Measurements from ENCODE around the gene ZBTB8OS. TPM values are rescaled to one million over a fixed set of nuclear protein-coding genes. Genes with fewer than 3 reads are reported as not detected.

The ZBTB8OS gene
- total and polyA plus RNA-seq, 2 donors (not counting 3 experiments of a cell fraction or from before 2014, with no cell fraction given) = 28.3 to 38.0 TPM

DNA sequence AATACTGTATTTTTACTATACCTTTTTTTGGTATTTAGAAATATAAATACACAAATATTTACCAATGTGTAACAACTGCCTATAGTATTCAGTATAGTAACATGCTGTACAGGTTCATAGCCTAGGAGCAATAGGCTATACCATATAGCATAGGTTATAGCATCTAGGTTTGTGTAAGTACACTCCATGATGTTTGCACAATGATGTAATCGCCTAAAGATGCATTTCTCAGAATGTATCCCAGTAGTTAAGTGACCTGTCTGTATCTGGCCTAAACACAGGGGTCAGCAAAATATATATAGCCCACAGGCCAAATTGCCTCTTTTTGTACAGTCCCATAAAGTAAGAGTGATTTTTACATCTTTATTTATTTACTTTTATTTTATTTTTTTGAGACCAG, 24.2 kb downstream of the ZBTB8OS start:
- Histone ChIP-seq H3K27me3 (ENCODE audit: control insufficient read depth in 2 of 2, insufficient read depth in 2 of 2, low read length in 2 of 2) (no peaks in the 10 kb centered on the region), H3K27ac (ENCODE audit: insufficient read depth, low read depth, low read length) (no peak overlapping the region), H3K4me3 (replicated peaks in 1 of 3; ENCODE audit: insufficient read depth in 1 of 3, low read depth in 1 of 3, low read length in 3 of 3) (no peak overlapping the region), H3K9me1 (replicated peaks; ENCODE audit: control insufficient read depth, extremely low read depth, insufficient read depth, low read length) (peaks cover 3% of the 10 kb centered on the region), H2AFZ (ENCODE audit: low read depth, low read length) (no peak overlapping the region), H4K20me1 (replicated peaks; ENCODE audit: control insufficient read depth, extremely low read depth, insufficient read depth, low read length) (no peaks in the 10 kb centered on the region), H3K9me3 (replicated peaks; ENCODE audit: control insufficient read depth, insufficient read depth, low read length) (no peaks in the 10 kb centered on the region), H3K9ac (replicated peaks; ENCODE audit: extremely low read depth, insufficient read depth, low read length) (no peak overlapping the region), H3K4me1 (ENCODE audit: control insufficient read depth, extremely low read depth, insufficient read depth, low read length) (no peaks in the 10 kb centered on the region), H3K36me3 (ENCODE audit: control insufficient read depth in 2 of 2, extremely low read depth in 1 of 2, insufficient read depth in 2 of 2, low read length in 2 of 2) (peaks cover 0 to 2% of the 10 kb centered on the region in 2 experiments), H3K79me2 (ENCODE audit: control insufficient read depth, insufficient read depth, low read length) (no peaks in the 10 kb centered on the region), H3K4me2 (ENCODE audit: insufficient read depth, low read length) (no peak overlapping the region)
- dilution Hi-C loops (cut with MboI; ENCODE audit: extremely low pct_ligation_motif_present, low sequenced_read_pairs) = no loop called here
- ChIA-PET POLR2A (no interaction called here), CTCF (no interaction called here)
- intact Hi-C loops (cut with micrococcal nuclease) = no loop called here
- FAIRE-seq (no peak), DNase-seq (ENCODE audit: low read depth, low spot score) (no peak)
- no TSS peak for BruUV-seq (replicated peaks)
- TF ChIP-seq, protein P1, sequence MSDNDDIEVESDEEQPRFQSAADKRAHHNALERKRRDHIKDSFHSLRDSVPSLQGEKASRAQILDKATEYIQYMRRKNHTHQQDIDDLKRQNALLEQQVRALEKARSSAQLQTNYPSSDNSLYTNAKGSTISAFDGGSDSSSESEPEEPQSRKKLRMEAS (IDR thresholded peaks at IDR 0.05; ENCODE audit: insufficient read depth, insufficient read length) = no peak
- TF ChIP-seq GATA2 (IDR thresholded peaks at IDR 0.05; ENCODE audit: insufficient read depth, insufficient read length, low read depth, low read length) = no peak
- TF ChIP-seq POLR2AphosphoS5 (IDR thresholded peaks at IDR 0.05; ENCODE audit: insufficient read depth, low read depth, low read length) = no peak
- TF ChIP-seq POLR2A (IDR thresholded peaks at IDR 0.05; ENCODE audit: low read depth, low read length) = no peak
- no peak for TF ChIP-seq FOS (IDR thresholded peaks at IDR 0.05; ENCODE audit: borderline replicate concordance, insufficient read depth, low read length)

DNA sequence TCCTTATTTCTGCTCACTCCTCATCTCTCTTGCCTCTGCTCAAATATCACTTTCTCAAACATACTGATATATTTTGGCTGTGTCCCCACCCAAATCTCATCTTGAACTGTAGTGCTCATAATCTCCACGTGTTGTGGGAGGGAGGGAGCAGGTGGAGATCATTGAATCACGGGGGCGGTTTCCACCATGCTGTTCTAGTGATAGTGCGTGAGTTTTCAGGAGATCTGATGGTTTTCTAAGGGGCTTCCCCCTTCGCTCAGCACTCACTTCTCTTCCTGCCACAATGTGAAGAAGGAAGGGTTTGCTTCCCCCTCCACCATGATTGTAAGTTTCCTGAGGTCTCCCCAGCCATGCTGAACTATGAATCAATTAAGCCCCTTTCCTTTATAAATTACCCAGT, 26.6 kb downstream of the ZBTB8OS start:
- H3K9me3 ChIP-seq (replicated peaks; ENCODE audit: control insufficient read depth, insufficient read depth, low read length) = no peaks in the 10 kb centered on the region
- DNase-seq (ENCODE audit: low read depth, low spot score) = no peak
- POLR2A ChIA-PET = no interaction called here
- peaks cover 3% of the 10 kb centered on the region for H3K9me1 ChIP-seq (replicated peaks; ENCODE audit: control insufficient read depth, extremely low read depth, insufficient read depth, low read length)
- no peaks in the 10 kb centered on the region for H4K20me1 ChIP-seq (replicated peaks; ENCODE audit: control insufficient read depth, extremely low read depth, insufficient read depth, low read length)
- H3K4me2 ChIP-seq (ENCODE audit: insufficient read depth, low read length) = no peak overlapping the region
- FAIRE-seq = no peak
- no peak overlapping the region for H3K9ac ChIP-seq (replicated peaks; ENCODE audit: extremely low read depth, insufficient read depth, low read length)
- H3K4me3 ChIP-seq (replicated peaks in 1 of 3; ENCODE audit: insufficient read depth in 1 of 3, low read depth in 1 of 3, low read length in 3 of 3) = no peak overlapping the region
- H3K4me1 ChIP-seq (ENCODE audit: control insufficient read depth, extremely low read depth, insufficient read depth, low read length) = no peaks in the 10 kb centered on the region
- H3K27me3 ChIP-seq (ENCODE audit: control insufficient read depth in 2 of 2, insufficient read depth in 2 of 2, low read length in 2 of 2) = no peaks in the 10 kb centered on the region
- no peak for TF ChIP-seq FOS (IDR thresholded peaks at IDR 0.05; ENCODE audit: borderline replicate concordance, insufficient read depth, low read length)
- TF ChIP-seq, protein P2, sequence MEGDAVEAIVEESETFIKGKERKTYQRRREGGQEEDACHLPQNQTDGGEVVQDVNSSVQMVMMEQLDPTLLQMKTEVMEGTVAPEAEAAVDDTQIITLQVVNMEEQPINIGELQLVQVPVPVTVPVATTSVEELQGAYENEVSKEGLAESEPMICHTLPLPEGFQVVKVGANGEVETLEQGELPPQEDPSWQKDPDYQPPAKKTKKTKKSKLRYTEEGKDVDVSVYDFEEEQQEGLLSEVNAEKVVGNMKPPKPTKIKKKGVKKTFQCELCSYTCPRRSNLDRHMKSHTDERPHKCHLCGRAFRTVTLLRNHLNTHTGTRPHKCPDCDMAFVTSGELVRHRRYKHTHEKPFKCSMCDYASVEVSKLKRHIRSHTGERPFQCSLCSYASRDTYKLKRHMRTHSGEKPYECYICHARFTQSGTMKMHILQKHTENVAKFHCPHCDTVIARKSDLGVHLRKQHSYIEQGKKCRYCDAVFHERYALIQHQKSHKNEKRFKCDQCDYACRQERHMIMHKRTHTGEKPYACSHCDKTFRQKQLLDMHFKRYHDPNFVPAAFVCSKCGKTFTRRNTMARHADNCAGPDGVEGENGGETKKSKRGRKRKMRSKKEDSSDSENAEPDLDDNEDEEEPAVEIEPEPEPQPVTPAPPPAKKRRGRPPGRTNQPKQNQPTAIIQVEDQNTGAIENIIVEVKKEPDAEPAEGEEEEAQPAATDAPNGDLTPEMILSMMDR (IDR thresholded peaks at IDR 0.05; ENCODE audit: extremely low read depth in 1 of 2, insufficient read depth in 1 of 2, low read depth in 1 of 2, low read length in 2 of 2) = no peak
- TF ChIP-seq JUN (IDR thresholded peaks at IDR 0.05; ENCODE audit: borderline replicate concordance, insufficient read depth, insufficient read length, low read depth) = no peak
- TF ChIP-seq GATA2 (IDR thresholded peaks at IDR 0.05; ENCODE audit: insufficient read depth, insufficient read length, low read depth, low read length) = no peak
- no peak for TF ChIP-seq MYC (IDR thresholded peaks at IDR 0.05; ENCODE audit: low read depth, low read length)
- TF ChIP-seq POLR2AphosphoS5 (IDR thresholded peaks at IDR 0.05; ENCODE audit: insufficient read depth, low read depth, low read length) = no peak
- TF ChIP-seq POLR2A (IDR thresholded peaks at IDR 0.05; ENCODE audit: low read depth, low read length) = no peak
- TF ChIP-seq EZH2 (IDR thresholded peaks at IDR 0.05; ENCODE audit: borderline replicate concordance, low read depth, low read length, severe bottlenecking) = no peak
- TF ChIP-seq, protein P1 (IDR thresholded peaks at IDR 0.05; ENCODE audit: insufficient read depth, insufficient read length) = no peak
- H3K27ac ChIP-seq (ENCODE audit: insufficient read depth, low read depth, low read length) = no peak overlapping the region
- dilution Hi-C loops (cut with MboI; ENCODE audit: extremely low pct_ligation_motif_present, low sequenced_read_pairs) = no loop called here
- no TSS peak for BruUV-seq (replicated peaks)
- no peak overlapping the region for H2AFZ ChIP-seq (ENCODE audit: low read depth, low read length)
- H3K36me3 ChIP-seq (ENCODE audit: control insufficient read depth in 2 of 2, extremely low read depth in 1 of 2, insufficient read depth in 2 of 2, low read length in 2 of 2) = peaks cover 0 to 2% of the 10 kb centered on the region in 2 experiments
- H3K79me2 ChIP-seq (ENCODE audit: control insufficient read depth, insufficient read depth, low read length) = no peaks in the 10 kb centered on the region
- intact Hi-C loops (cut with micrococcal nuclease) = no loop called here
- CTCF ChIA-PET = no interaction called here
